22Rv1 (cell line): Measurements from ENCODE around the gene MID2.

Experiments
- H3K27ac ChIP-seq: fragments of 450-650 bp; 2 replicates; pipeline ENCODE4 v1.5.1; 2017
- CTCF ChIP-seq: fragments of 450-650 bp; IDR thresholded peaks from 2 replicates; pipeline ENCODE4 v1.5.1; 2017; ENCODE audit warnings: mild to moderate bottlenecking
- ZFX ChIP-seq: fragments of 450-650 bp; IDR thresholded peaks from 2 replicates; pipeline ENCODE4 v1.6.1; 2017; ENCODE audit warnings: antibody characterized with exemption, borderline replicate concordance

The MID2 gene

GRCh38 chrX:107827852-107828251 lies 2.2 kb downstream of the MID2 start:
- TF ChIP-seq ZFX (no peak), CTCF (no peak)

DNA sequence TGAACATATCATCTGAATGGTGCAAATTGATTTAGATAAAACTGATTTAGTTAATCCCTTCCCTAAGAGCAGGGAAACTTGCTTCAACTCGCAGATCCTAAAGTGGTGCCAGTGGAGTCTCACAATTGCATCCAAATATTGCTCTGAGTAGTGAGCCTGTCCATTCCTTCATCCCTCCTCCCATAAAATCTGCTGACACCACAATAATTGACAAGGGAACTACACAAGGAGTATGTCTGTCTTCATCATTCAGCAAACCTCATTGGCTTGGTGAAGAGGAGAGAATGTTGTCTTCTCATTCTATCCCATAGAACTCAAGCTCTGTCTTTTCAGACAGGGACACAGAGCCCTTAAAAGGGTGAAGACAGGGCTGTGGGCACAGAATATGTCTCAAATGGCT lies 4.2 kb downstream of the MID2 start:
- H3K27ac ChIP-seq = no peak overlapping the region
- TF ChIP-seq CTCF (no peak), ZFX (no peak)

More at GRCh38 chrX:107827852-107828251, 2.2 kb downstream of the MID2 start:
- H3K27ac ChIP-seq = no peak overlapping the region

GRCh38 chrX:107831071-107831730 lies 5.5 kb downstream of the MID2 start:
- no peak overlapping the region for H3K27ac ChIP-seq
- TF ChIP-seq ZFX = no peak
- TF ChIP-seq CTCF = no peak

GRCh38 chrX:107834275-107835201 lies 8.9 kb downstream of the MID2 start:
- TF ChIP-seq ZFX = no peak
- no peak for TF ChIP-seq CTCF
- H3K27ac ChIP-seq = no peak overlapping the region

DNA sequence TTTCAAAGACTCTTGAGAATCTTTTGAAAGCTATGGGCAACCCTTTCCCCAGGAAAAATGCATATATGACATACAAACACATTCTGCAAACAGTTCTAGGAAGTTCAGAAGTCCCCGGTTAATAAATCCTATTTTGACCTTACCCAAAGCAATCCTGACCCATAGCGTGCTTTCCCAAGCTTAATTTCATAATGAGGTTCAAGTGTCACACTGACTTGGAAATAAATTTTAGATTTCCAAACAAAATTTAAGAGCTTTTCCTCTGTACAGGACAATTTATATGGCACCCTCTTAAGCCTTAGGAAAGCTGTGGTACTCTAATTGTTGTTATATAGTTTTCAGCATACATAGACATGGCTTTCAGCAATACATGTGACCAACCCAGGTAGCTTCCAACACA lies 11.3 kb downstream of the MID2 start:
- no peak for TF ChIP-seq CTCF
- no peak for TF ChIP-seq ZFX
- no peak overlapping the region for H3K27ac ChIP-seq

DNA sequence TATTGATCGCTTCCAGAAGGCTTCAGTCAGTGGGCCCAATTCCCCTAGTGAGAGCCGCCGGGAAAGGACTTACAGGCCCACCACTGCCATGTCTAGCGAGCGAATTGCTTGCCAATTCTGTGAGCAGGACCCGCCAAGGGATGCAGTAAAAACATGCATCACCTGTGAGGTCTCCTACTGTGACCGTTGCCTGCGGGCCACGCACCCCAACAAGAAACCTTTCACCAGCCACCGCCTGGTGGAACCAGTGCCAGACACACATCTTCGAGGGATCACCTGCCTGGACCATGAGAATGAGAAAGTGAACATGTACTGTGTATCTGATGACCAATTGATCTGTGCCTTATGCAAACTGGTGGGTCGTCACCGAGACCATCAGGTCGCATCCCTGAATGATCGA lies 15.3 kb downstream of the MID2 start:
- H3K27ac ChIP-seq = no peak overlapping the region
- TF ChIP-seq ZFX (no peak), CTCF (no peak)
